ENCODE data around the gene ZMIZ1.

The ZMIZ1 gene

GRCh38 chr10:79345241-79346011 lies 276.7 kb downstream of the ZMIZ1 start:
- DNase-seq (ENCODE audit: low spot score): no peak

GRCh38 chr10:79346012-79346340 lies 277.2 kb downstream of the ZMIZ1 start:
- no peak for DNase-seq (ENCODE audit: low spot score)

- DNase-seq (ENCODE audit: low spot score): no peak
These were observed 277.8 kb downstream of the ZMIZ1 start for GRCh38 chr10:79346388-79347225.

- DNase-seq (ENCODE audit: low spot score): peak; percentile 92
These were observed 278.6 kb downstream of the ZMIZ1 start, which contains the start of gene PPIF for GRCh38 chr10:79347226-79347893. Gene PPIF (plus strand): TSS chr10:79347469. CDS start chr10:79347549, 80 bp downstream.

- DNase-seq (ENCODE audit: low spot score): peak; percentile 71
These were observed 279.3 kb downstream of the ZMIZ1 start for GRCh38 chr10:79347894-79348639.

- no peak for DNase-seq (ENCODE audit: low spot score)
These were observed 279.8 kb downstream of the ZMIZ1 start for GRCh38 chr10:79348640-79348988.

- no peak for DNase-seq (ENCODE audit: low spot score)
These were observed 280.3 kb downstream of the ZMIZ1 start for GRCh38 chr10:79349072-79349491.

GRCh38 chr10:79349766-79350406 lies 281.1 kb downstream of the ZMIZ1 start:
- peak; percentile 83 for DNase-seq (ENCODE audit: low spot score)

GRCh38 chr10:79350407-79351154 lies 281.8 kb downstream of the ZMIZ1 start:
- no peak for DNase-seq (ENCODE audit: low spot score)

- DNase-seq (ENCODE audit: low spot score): no peak
These were observed 282.6 kb downstream of the ZMIZ1 start for GRCh38 chr10:79351332-79351731.

GRCh38 chr10:79352035-79352877 lies 283.5 kb downstream of the ZMIZ1 start:
- DNase-seq (ENCODE audit: low spot score): no peak

- no peak for DNase-seq (ENCODE audit: low spot score)
These were observed 284.2 kb downstream of the ZMIZ1 start for GRCh38 chr10:79353000-79353406.

- DNase-seq (ENCODE audit: low spot score): no peak
These were observed 285.0 kb downstream of the ZMIZ1 start for GRCh38 chr10:79353726-79354125.

- DNase-seq (ENCODE audit: low spot score): no peak
These were observed 285.4 kb downstream of the ZMIZ1 start for GRCh38 chr10:79354141-79354540.

GRCh38 chr10:79354615-79355014 lies 285.8 kb downstream of the ZMIZ1 start:
- no peak for DNase-seq (ENCODE audit: low spot score)

- DNase-seq (ENCODE audit: low spot score): no peak
These were observed 286.8 kb downstream of the ZMIZ1 start for GRCh38 chr10:79355420-79356017.

- no peak for DNase-seq (ENCODE audit: low spot score)
These were observed 287.3 kb downstream of the ZMIZ1 start for GRCh38 chr10:79356104-79356503.

- no peak for DNase-seq (ENCODE audit: low spot score)
These were observed 288.4 kb downstream of the ZMIZ1 start for GRCh38 chr10:79357180-79357579.

GRCh38 chr10:79358811-79359210 lies 290.0 kb downstream of the ZMIZ1 start:
- DNase-seq (ENCODE audit: low spot score): no peak
